NB4 (cell line): Measurements from ENCODE around the gene NUDT3.

Experiments
- DNase-seq: peaks from one replicate; pipeline ENCODE4 v3.0.0; 2010; ENCODE audit warnings: low read depth
- H3K4me3 ChIP-seq: one replicate; pipeline ENCODE4 v1.5.1; 2011; ENCODE audit warnings: mild to moderate bottlenecking, low read depth, low read length, moderate library complexity
- CTCF ChIP-seq: IDR thresholded peaks from one replicate; pipeline ENCODE4 v1.5.1; 2012; ENCODE audit warnings: low read depth, low read length
- MAX ChIP-seq: IDR thresholded peaks from 2 replicates; pipeline ENCODE4 v1.6.1; 2011; ENCODE audit warnings: low read depth, low read length
- MYC ChIP-seq: IDR thresholded peaks from 2 replicates; pipeline ENCODE4 v1.6.1; 2011; ENCODE audit warnings: low read depth, low read length
- POLR2A ChIP-seq: IDR thresholded peaks from 2 replicates; pipeline ENCODE4 v1.6.1; 2011; ENCODE audit warnings: mild to moderate bottlenecking; ENCODE audit not compliant: insufficient read length; ENCODE audit errors: extremely low read depth

The NUDT3 gene

DNA sequence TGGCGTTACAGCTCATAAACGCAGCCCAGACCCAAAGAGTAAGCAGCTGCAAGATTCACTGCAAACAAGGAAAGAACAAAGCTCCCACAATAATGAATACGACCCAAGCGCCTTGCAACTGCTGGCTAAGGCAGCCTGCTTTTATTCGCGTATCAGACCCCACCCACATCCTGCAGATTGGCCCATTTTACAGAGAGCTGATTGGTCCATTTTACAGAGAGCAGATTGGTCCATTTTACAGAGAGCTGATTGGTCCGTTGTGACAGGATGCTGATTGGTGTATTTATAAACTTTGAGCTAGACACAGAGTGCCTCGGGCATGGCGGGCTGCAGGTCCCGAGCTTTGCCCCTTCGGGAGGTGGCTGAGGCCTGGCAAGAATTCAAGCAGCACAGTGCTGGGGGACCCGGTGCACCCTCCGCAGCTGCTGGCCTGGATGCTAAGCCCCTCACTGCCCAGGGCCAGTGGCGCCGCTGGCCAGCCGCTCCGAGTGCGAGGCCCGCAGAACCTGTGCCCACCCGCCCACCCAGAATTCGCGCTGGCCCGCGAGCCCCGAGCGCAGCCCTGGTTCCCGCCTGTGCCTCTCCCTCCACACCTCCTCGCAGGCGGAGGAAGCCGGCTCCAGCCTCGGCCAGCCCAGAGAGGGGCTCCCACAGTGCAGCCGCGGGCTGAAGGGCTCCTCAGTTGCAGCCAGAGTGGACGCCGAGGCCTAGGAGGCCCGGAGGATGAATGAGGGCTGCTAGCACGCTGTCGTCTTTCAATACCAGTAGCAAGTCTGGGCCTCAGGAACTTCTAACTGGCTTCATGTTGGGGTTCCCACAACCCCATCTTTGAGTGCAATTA is 44.6 kb upstream of the NUDT3 start:
- TF ChIP-seq CTCF (no peak), POLR2A (no peak), MAX (no peak), MYC (no peak)
- DNase-seq: no peak
- no peak overlapping the region for H3K4me3 ChIP-seq

DNA sequence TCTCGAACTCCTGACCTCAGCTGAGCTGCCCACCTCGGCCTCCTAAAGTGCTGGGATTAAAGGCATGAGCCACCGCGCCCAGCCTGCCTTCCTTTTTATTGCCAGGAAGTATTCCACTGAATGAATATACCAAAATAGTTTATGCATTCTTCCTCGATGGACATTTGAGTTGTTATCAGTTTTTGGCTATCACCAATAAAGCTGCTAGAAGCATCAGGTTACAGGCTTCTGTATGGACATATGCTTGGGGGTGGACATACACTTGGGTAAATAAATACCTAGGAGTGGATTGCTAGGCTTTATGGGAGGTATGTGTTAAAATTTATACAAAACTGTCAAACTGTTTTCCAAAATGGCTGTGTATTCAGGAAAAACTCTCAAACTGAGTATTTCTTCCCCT is 43.4 kb upstream of the NUDT3 start:
- DNase-seq: no peak
- H3K4me3 ChIP-seq: no peak overlapping the region
- TF ChIP-seq CTCF (no peak), POLR2A (no peak), MYC (no peak), MAX (no peak)

DNA sequence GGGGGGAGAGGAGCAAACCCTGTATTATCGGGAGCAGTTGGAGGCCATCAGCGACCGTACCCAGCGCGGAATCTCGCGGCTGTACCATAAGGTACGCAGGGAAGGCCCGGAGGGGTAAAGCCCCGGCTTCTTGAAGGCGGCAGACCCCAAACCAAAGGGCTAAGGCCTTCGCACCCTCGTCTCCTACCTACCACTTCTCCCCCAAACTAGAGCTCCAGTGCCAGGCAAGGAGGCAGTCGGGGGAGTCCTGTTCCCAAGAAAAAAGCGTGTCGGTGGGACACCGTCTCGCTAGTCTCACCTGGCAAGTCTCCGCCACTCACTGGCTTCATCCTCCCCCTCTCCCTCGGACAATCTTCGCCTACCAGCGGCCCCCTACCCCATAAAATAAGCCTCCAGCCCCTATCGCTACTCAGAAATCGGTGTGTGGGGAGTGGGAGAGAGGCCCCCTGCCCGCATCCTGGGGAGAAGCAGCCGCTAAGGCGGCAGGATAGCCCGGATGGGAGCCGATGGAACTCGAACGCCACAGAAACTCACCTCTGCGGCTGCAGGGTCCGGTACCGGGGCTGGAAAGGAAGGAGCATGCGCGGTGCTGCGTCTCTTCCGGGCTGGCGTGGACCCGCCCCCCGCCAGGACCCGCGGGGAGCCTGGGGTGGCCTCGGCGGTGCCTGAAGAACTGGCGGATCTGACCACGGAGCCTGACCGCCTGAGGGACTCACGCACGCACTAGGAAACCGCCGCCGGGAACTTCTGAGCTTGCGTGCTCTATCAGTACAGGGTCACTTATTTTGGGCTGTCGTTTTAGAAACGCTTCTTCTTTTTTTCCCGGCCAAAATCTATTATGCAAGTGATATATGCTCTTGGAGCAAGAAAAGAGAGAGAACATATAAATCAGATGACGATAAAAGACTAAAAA is 33.3 kb upstream of the NUDT3 start, which contains the start of gene RPS10:
Gene RPS10 (minus strand): TSS at position 572 of the 913 bp plus-strand sequence. CDS start 848 bp downstream, outside the sequence.
- H3K4me3 ChIP-seq: peak within 1 kb of the TSS; percentile 97
- peak; percentile 98 for DNase-seq
- TF ChIP-seq MYC: peak; percentile 62; the same call in 1 of the 2 replicates
- TF ChIP-seq POLR2A: peak; percentile 87
- peak; percentile 20; the same call in 1 of the 2 replicates for TF ChIP-seq MAX
- no peak for TF ChIP-seq CTCF

DNA sequence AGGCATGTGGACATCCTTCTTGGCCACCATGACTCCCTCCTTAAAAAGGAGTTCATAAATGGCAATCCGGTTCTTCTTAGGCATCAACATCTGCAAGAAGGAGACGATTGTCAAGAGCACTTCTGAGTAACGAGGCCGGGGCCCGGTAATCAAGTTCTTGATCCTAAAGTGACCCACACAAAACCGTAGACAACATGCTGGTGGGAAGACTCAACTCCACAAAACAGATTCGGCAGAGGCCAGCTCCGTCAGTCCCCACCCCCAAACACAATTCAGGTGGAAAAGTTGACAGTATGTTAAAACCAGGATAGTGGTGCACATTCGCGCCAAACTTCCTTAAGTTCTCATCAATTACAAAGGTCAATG is 32.6 kb upstream of the NUDT3 start:
- TF ChIP-seq MYC: no peak
- no peak for TF ChIP-seq MAX
- no peak for TF ChIP-seq CTCF
- no peak for TF ChIP-seq POLR2A
- peak overlapping the region; percentile 97 for H3K4me3 ChIP-seq
- no peak for DNase-seq

GRCh38 chr6:34424200-34425131 is 32.0 kb upstream of the NUDT3 start:
- TF ChIP-seq MYC (no peak), CTCF (no peak), MAX (no peak), POLR2A (no peak)
- H3K4me3 ChIP-seq: peak overlapping the region; percentile 97
- DNase-seq: no peak
